SK-N-SH (cell line): ENCODE measurements around the gene PARVB. TPM values are rescaled to one million over a fixed set of nuclear protein-coding genes. Genes with fewer than 3 reads are reported as not detected.

Experiments used
- CTCF ChIA-PET: fragments of 300-600, 350-600 bp; formaldehyde crosslinking; extraction: SDS; loops from one replicate; lab custom pipeline; 2021; lab: Yijun Ruan, JAX
- POLR2A ChIA-PET: fragments of 350-600 bp; sonication (Branson Sonifier 250); formaldehyde crosslinking; extraction: SDS; loops from one replicate; lab custom pipeline; 2020; ENCODE audit warnings: antibody characterized with exemption, inconsistent platforms; lab: Yijun Ruan, JAX
- DNase-seq: peaks from one replicate; pipeline ENCODE4 v3.0.0; 2012
- H2AFZ ChIP-seq: fragments of 200-600 bp; sonication (generic); 2 replicates; pipeline ENCODE4 v1.8.1; 2016; ENCODE audit warnings: antibody characterized with exemption, mild to moderate bottlenecking, low read depth
- H3F3A ChIP-seq: fragments of 200-600 bp; sonication (generic); replicated peaks from 2 replicates; pipeline ENCODE3; 2016; ENCODE audit warnings: antibody characterized with exemption, mild to moderate bottlenecking; ENCODE audit not compliant: insufficient read depth
- H3K27ac ChIP-seq, 2 experiments: fragments of 200-500 bp in 1 of 2; fragments of 200-600 bp in 1 of 2; sonication (Bioruptor generic) in 1 of 2; sonication (generic), shearing (Covaris generic) in 1 of 2; 2 replicates each; pipeline versions ENCODE4 v1.5.1 to v1.6.1; 2014 to 2016; ENCODE audit warnings: low read depth in 2 of 2, inconsistent platforms in 1 of 2, low read length in 1 of 2, mild to moderate bottlenecking in 1 of 2, mixed read lengths in 1 of 2
- H3K27me3 ChIP-seq: fragments of 200-600 bp; sonication (generic), shearing (Covaris generic); 2 replicates; pipeline ENCODE4 v1.6.1; 2016; ENCODE audit warnings: mixed run types; ENCODE audit not compliant: insufficient read depth
- H3K36me3 ChIP-seq, 2 experiments: fragments of 200-500 bp in 1 of 2; fragments of 200-600 bp in 1 of 2; sonication (Bioruptor generic) in 1 of 2; sonication (generic) in 1 of 2; replicated peaks in 1 of 2; 2 replicates each; pipeline versions ENCODE3 to v1.5.1; 2014 to 2016; ENCODE audit warnings: low read length in 1 of 2, mild to moderate bottlenecking in 1 of 2; ENCODE audit not compliant: insufficient read depth in 2 of 2, control insufficient read depth in 1 of 2
- H3K4me1 ChIP-seq, 2 experiments: fragments of 200-500 bp in 1 of 2; fragments of 200-600 bp in 1 of 2; sonication (Bioruptor generic) in 1 of 2; sonication (generic), shearing (Covaris generic) in 1 of 2; 2 replicates each; pipeline versions ENCODE4 v1.5.1 to v1.6.1; 2014 to 2016; ENCODE audit warnings: low read depth in 1 of 2, low read length in 1 of 2, mixed run types in 1 of 2; ENCODE audit not compliant: insufficient read depth in 2 of 2, control insufficient read depth in 1 of 2
- H3K4me2 ChIP-seq: fragments of 200-600 bp; sonication (generic), shearing (Covaris generic); 2 replicates; pipeline ENCODE4 v1.6.1; 2017; ENCODE audit warnings: mixed run types
- H3K4me3 ChIP-seq, 2 experiments: fragments of 200-500 bp in 1 of 2; fragments of 200-600 bp in 1 of 2; sonication (Bioruptor generic) in 1 of 2; sonication (generic), shearing (Covaris generic) in 1 of 2; 2 replicates each; pipeline versions ENCODE4 v1.5.1 to v1.8.1; 2014 to 2016; ENCODE audit warnings: low read depth in 2 of 2, inconsistent platforms in 1 of 2, low read length in 1 of 2, mild to moderate bottlenecking in 1 of 2, mixed read lengths in 1 of 2, moderate library complexity in 1 of 2
- H3K79me2 ChIP-seq: fragments of 200-600 bp; sonication (generic); 2 replicates; pipeline ENCODE4 v1.8.1; 2017; ENCODE audit warnings: mild to moderate bottlenecking; ENCODE audit not compliant: insufficient read depth
- H3K9ac ChIP-seq: fragments of 200-600 bp; sonication (generic); 2 replicates; pipeline ENCODE4 v1.6.1; 2017; ENCODE audit warnings: mixed run types
- H3K9me2 ChIP-seq: fragments of 200-600 bp; sonication (generic); 2 replicates; pipeline ENCODE4 v1.6.1; 2017; ENCODE audit warnings: mixed run types
- H3K9me3 ChIP-seq: fragments of 200-600 bp; sonication (generic); 2 replicates; pipeline ENCODE4 v1.6.1; 2017; ENCODE audit warnings: mixed run types, mild to moderate bottlenecking, moderate library complexity
- H4K20me1 ChIP-seq: fragments of 200-600 bp; sonication (generic); 2 replicates; pipeline ENCODE4 v1.6.1; 2017; ENCODE audit warnings: mild to moderate bottlenecking, mixed run types; ENCODE audit not compliant: insufficient read depth
- CHD2 ChIP-seq: fragments of 150-350 bp; IDR thresholded peaks from 2 replicates; pipeline ENCODE4 v1.6.1; 2018; ENCODE audit warnings: low read length; ENCODE audit not compliant: partially characterized antibody
- ELF1 ChIP-seq: IDR thresholded peaks from 2 replicates; pipeline ENCODE4 v1.4.0; 2012
- EP300 ChIP-seq, 2 experiments: IDR thresholded peaks; 2 replicates each; pipeline versions ENCODE4 v1.4.0 to v1.6.1; 2012; ENCODE audit warnings: borderline replicate concordance in 1 of 2, low read depth in 1 of 2, low read length in 1 of 2
- EZH2phosphoT487 ChIP-seq: fragments of 200-600 bp; sonication (generic); IDR thresholded peaks from 2 replicates; pipeline ENCODE4 v1.6.1; 2017; ENCODE audit warnings: low read depth, mixed run types, mild to moderate bottlenecking, antibody characterized with exemption, moderate library complexity, borderline replicate concordance
- FOXM1 ChIP-seq: IDR thresholded peaks from 2 replicates; pipeline ENCODE4 v1.4.0; 2012; ENCODE audit warnings: low read depth, mild to moderate bottlenecking
- GABPA ChIP-seq: IDR thresholded peaks from 2 replicates; pipeline ENCODE4 v1.4.0; 2012; ENCODE audit warnings: low read depth, mild to moderate bottlenecking
- MEF2A ChIP-seq: IDR thresholded peaks from 2 replicates; pipeline ENCODE4 v1.4.0; 2012; ENCODE audit warnings: low read depth, borderline replicate concordance
- NFIC ChIP-seq: IDR thresholded peaks from 2 replicates; pipeline ENCODE4 v1.4.0; 2012; ENCODE audit warnings: borderline replicate concordance
- NRF1 ChIP-seq: IDR thresholded peaks from 2 replicates; pipeline ENCODE4 v1.6.1; 2012; ENCODE audit warnings: low read depth, mild to moderate bottlenecking, low read length
- POLR2AphosphoS5 ChIP-seq: IDR thresholded peaks from 2 replicates; pipeline ENCODE4 v1.6.1; 2012; ENCODE audit warnings: low read depth, low read length
- RAD21 ChIP-seq: IDR thresholded peaks from 2 replicates; pipeline ENCODE4 v1.6.1; 2012; ENCODE audit warnings: mild to moderate bottlenecking, low read length
- RCOR1 ChIP-seq: fragments of 150-350 bp; IDR thresholded peaks from 2 replicates; pipeline ENCODE4 v1.6.1; 2017; ENCODE audit warnings: antibody characterized with exemption, low read length
- SMC3 ChIP-seq: IDR thresholded peaks from 2 replicates; pipeline ENCODE4 v1.6.1; 2012; ENCODE audit warnings: low read depth, low read length, improper control_type of control experiment
- TAF1 ChIP-seq: IDR thresholded peaks from 2 replicates; pipeline ENCODE4 v1.6.1; 2012; ENCODE audit warnings: low read depth, mild to moderate bottlenecking, low read length, moderate library complexity, borderline replicate concordance
- TCF12 ChIP-seq: IDR thresholded peaks from 2 replicates; pipeline ENCODE4 v1.4.0; 2012
- TEAD4 ChIP-seq: IDR thresholded peaks from 2 replicates; pipeline ENCODE4 v1.4.0; 2012; ENCODE audit warnings: mild to moderate bottlenecking, borderline replicate concordance; ENCODE audit not compliant: insufficient read depth
- WGBS: methylation state at CpG from one replicate; pipeline ENCODE4 v1.1.6; 2017; ENCODE audit warnings: low lambda C conversion rate; 5-methylcytosine and 5-hydroxymethylcytosine counted together
- polyA plus RNA-seq, 3 experiments: library from polyadenylated mRNA; depleted of rRNA; stranded (reverse); fragments of >200 nt; gene quantifications; 2 replicates each; pipeline ENCODE4 v1.2.3, GENCODE V29; 2012
- TF ChIP-seq, protein P1 (sequence below): fragments of 200-600 bp; sonication (generic); IDR thresholded peaks from 2 replicates; pipeline ENCODE4 v1.6.1; 2017; ENCODE audit warnings: antibody characterized with exemption, mild to moderate bottlenecking, moderate library complexity
- TF ChIP-seq, protein P2 (sequence below): IDR thresholded peaks from 2 replicates; pipeline ENCODE4 v1.4.0; 2012; ENCODE audit warnings: low read depth, borderline replicate concordance
- TF ChIP-seq, protein P3 (sequence below): fragments of 150-350 bp; IDR thresholded peaks from 2 replicates; pipeline ENCODE4 v1.6.1; 2016; ENCODE audit warnings: mild to moderate bottlenecking, low read depth, low read length
- TF ChIP-seq, protein P4 (sequence below): IDR thresholded peaks from 2 replicates; pipeline ENCODE4; 2012
- TF ChIP-seq, protein P5 (sequence below): IDR thresholded peaks from 2 replicates; pipeline ENCODE4 v1.4.0; 2012; ENCODE audit warnings: low read depth, borderline replicate concordance

The PARVB gene
- polyA plus RNA-seq, 1 of the 3 experiments (the other 2 are of a cell fraction) = 87.8 TPM

DNA sequence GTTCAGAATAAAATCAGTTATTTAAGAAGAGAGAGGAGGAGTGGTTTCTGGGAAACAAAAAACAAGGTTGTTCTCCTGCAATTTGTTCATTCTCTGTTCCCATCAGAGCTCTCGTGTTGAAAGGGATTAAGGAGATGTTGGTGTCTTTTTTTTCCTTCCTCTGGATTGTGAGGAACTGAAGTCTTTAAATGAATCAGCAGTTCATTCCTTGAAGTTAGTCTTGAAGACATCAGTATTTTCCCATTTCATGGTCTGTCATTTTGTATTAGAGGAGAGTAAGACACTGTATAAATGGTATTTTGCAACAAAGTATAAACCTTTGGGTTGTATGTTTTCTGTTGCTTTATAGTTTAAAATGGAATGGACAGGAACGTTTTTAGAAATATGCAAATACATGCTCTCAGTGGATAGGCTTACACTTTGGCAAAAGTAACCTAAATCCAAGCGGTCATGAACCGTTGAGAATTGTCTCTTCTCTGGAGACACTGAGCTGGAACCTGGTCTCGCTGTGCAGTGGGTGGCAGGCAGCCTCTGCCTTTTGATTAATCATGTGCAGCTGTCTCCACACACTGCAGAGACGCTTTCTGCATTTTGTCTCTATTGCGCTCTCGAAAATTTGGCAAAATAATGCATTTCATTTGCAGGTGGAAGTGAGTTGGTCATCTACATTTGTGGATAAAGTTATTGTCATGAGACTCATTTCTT lies 35.8 kb upstream of the PARVB start:
- WGBS = 94% methylated on average over 8 of the region's 8 CpGs
- H3K79me2 ChIP-seq = no peaks in the 10 kb centered on the region; the same call in 1 of the 2 replicates
- H3K27me3 ChIP-seq = no peaks in the 10 kb centered on the region
- DNase-seq = no peak
- peaks cover 0 to 3% of the 10 kb centered on the region in 2 experiments; a peak in 1 of 4 replicates for H3K4me1 ChIP-seq
- H3K36me3 ChIP-seq = peaks cover 48 to 77% of the 10 kb centered on the region in 2 experiments
- no peak overlapping the region for H2AFZ ChIP-seq
- no peak for TF ChIP-seq RAD21
- no peak for TF ChIP-seq ELF1
- TF ChIP-seq NRF1 = no peak
- no peak for TF ChIP-seq NFIC
- TF ChIP-seq EP300 (IDR thresholded peaks at IDR 0.05; ENCODE audit: borderline replicate concordance in 1 of 2, low read depth in 1 of 2, low read length in 1 of 2) = no peak
- TF ChIP-seq EZH2phosphoT487 = no peak
- TF ChIP-seq, protein P1, sequence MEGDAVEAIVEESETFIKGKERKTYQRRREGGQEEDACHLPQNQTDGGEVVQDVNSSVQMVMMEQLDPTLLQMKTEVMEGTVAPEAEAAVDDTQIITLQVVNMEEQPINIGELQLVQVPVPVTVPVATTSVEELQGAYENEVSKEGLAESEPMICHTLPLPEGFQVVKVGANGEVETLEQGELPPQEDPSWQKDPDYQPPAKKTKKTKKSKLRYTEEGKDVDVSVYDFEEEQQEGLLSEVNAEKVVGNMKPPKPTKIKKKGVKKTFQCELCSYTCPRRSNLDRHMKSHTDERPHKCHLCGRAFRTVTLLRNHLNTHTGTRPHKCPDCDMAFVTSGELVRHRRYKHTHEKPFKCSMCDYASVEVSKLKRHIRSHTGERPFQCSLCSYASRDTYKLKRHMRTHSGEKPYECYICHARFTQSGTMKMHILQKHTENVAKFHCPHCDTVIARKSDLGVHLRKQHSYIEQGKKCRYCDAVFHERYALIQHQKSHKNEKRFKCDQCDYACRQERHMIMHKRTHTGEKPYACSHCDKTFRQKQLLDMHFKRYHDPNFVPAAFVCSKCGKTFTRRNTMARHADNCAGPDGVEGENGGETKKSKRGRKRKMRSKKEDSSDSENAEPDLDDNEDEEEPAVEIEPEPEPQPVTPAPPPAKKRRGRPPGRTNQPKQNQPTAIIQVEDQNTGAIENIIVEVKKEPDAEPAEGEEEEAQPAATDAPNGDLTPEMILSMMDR = no peak
- TF ChIP-seq TAF1 = no peak
- TF ChIP-seq CHD2 = no peak
- TF ChIP-seq TEAD4 = no peak
- H3K27ac ChIP-seq = no peak overlapping the region
- ChIA-PET POLR2A (no interaction called here), CTCF (interaction anchor here (0.7 to 8.2 kb wide), 6 partner anchors 86 to 639 kb away, joined by 4 to 234 read pairs (median 6); no protein-coding TSS in a partner anchor)
- H4K20me1 ChIP-seq = peaks cover 4% of the 10 kb centered on the region; the same call in 1 of the 2 replicates
- peaks cover 9% of the 10 kb centered on the region for H3F3A ChIP-seq
- no peaks in the 10 kb centered on the region for H3K9me3 ChIP-seq
- no peak overlapping the region for H3K4me2 ChIP-seq
- H3K9me2 ChIP-seq = no peaks in the 10 kb centered on the region
- no peak overlapping the region for H3K4me3 ChIP-seq
- H3K9ac ChIP-seq = no peak overlapping the region

DNA sequence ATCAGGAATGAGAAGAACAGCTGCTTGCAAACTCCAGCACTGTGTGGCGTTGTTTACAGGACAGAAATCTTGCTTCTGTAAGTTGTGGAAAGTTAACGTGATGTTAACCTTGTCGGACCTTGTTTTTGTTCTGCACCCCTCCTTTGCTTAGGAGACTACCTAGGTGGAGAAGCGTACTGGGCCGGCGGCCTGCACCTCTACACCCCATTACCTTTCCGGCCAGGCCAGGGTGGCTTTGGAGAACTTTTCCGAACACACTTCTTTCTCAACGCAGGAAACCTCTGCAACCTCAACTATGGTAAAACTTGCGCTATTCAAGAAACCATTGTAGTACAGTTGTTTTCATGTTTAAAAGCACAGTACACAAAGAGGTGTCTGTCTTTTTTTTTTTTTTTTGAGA lies 35.1 kb upstream of the PARVB start:
- Histone ChIP-seq H3K9me3 (no peaks in the 10 kb centered on the region), H3K27ac (no peak overlapping the region), H3F3A (peaks cover 9% of the 10 kb centered on the region), H3K27me3 (no peaks in the 10 kb centered on the region), H3K9me2 (no peaks in the 10 kb centered on the region), H3K4me2 (no peak overlapping the region), H3K4me1 (peaks cover 0 to 6% of the 10 kb centered on the region in 2 experiments; a peak in 1 of 4 replicates), H3K4me3 (no peak overlapping the region), H4K20me1 (peaks cover 4% of the 10 kb centered on the region; the same call in 1 of the 2 replicates), H3K36me3 (peaks cover 48 to 77% of the 10 kb centered on the region in 2 experiments), H3K79me2 (no peaks in the 10 kb centered on the region; the same call in 1 of the 2 replicates), H3K9ac (no peak overlapping the region), H2AFZ (no peak overlapping the region)
- no peak for DNase-seq
- WGBS = 96% methylated on average over 10 of the region's 10 CpGs
- ChIA-PET CTCF (interaction anchor here (1.5 to 8.2 kb wide), 3 partner anchors 43 to 638 kb away, joined by 3 to 234 read pairs (median 4); no protein-coding TSS in a partner anchor), POLR2A (no interaction called here)
- no peak for TF ChIP-seq FOXM1
- TF ChIP-seq, protein P2, sequence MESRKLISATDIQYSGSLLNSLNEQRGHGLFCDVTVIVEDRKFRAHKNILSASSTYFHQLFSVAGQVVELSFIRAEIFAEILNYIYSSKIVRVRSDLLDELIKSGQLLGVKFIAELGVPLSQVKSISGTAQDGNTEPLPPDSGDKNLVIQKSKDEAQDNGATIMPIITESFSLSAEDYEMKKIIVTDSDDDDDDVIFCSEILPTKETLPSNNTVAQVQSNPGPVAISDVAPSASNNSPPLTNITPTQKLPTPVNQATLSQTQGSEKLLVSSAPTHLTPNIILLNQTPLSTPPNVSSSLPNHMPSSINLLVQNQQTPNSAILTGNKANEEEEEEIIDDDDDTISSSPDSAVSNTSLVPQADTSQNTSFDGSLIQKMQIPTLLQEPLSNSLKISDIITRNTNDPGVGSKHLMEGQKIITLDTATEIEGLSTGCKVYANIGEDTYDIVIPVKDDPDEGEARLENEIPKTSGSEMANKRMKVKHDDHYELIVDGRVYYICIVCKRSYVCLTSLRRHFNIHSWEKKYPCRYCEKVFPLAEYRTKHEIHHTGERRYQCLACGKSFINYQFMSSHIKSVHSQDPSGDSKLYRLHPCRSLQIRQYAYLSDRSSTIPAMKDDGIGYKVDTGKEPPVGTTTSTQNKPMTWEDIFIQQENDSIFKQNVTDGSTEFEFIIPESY = no peak
- TF ChIP-seq ELF1 = no peak
- TF ChIP-seq TEAD4 = no peak
- TF ChIP-seq, protein P3, sequence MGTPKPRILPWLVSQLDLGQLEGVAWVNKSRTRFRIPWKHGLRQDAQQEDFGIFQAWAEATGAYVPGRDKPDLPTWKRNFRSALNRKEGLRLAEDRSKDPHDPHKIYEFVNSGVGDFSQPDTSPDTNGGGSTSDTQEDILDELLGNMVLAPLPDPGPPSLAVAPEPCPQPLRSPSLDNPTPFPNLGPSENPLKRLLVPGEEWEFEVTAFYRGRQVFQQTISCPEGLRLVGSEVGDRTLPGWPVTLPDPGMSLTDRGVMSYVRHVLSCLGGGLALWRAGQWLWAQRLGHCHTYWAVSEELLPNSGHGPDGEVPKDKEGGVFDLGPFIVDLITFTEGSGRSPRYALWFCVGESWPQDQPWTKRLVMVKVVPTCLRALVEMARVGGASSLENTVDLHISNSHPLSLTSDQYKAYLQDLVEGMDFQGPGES = no peak
- TF ChIP-seq NFIC = no peak
- no peak for TF ChIP-seq SMC3
- TF ChIP-seq, protein P4, sequence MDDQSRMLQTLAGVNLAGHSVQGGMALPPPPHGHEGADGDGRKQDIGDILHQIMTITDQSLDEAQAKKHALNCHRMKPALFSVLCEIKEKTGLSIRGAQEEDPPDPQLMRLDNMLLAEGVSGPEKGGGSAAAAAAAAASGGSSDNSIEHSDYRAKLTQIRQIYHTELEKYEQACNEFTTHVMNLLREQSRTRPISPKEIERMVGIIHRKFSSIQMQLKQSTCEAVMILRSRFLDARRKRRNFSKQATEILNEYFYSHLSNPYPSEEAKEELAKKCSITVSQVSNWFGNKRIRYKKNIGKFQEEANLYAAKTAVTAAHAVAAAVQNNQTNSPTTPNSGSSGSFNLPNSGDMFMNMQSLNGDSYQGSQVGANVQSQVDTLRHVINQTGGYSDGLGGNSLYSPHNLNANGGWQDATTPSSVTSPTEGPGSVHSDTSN = no peak
- no peak for TF ChIP-seq RCOR1
- TF ChIP-seq GABPA = no peak
- TF ChIP-seq MEF2A = no peak
- no peak for TF ChIP-seq POLR2AphosphoS5
- no peak for TF ChIP-seq TCF12
- TF ChIP-seq, protein P5, sequence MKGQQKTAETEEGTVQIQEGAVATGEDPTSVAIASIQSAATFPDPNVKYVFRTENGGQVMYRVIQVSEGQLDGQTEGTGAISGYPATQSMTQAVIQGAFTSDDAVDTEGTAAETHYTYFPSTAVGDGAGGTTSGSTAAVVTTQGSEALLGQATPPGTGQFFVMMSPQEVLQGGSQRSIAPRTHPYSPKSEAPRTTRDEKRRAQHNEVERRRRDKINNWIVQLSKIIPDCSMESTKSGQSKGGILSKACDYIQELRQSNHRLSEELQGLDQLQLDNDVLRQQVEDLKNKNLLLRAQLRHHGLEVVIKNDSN = no peak
